HepG2 (cell line): ENCODE measurements around the gene DLL4. TPM values are rescaled to one million over a fixed set of nuclear protein-coding genes. Genes with fewer than 3 reads are reported as not detected.

Experiments used
- BATF2 ChIP-seq: sonication (generic); formaldehyde crosslinking; IDR thresholded peaks from 2 replicates; pipeline ENCODE4 v1.8.0; 2022; ENCODE audit warnings: mild to moderate bottlenecking, missing genetic modification reagents, moderate library complexity
- CREB3 ChIP-seq: sonication (generic); formaldehyde crosslinking; IDR thresholded peaks from 2 replicates; pipeline ENCODE4 v1.5.0; 2020; ENCODE audit warnings: missing genetic modification reagents
- FOXP4 ChIP-seq: sonication (generic); formaldehyde crosslinking; IDR thresholded peaks from 2 replicates; pipeline ENCODE4 v1.4.0; 2020; ENCODE audit warnings: missing genetic modification reagents
- NFAT5 ChIP-seq: sonication (generic); formaldehyde crosslinking; IDR thresholded peaks from 2 replicates; pipeline ENCODE4 v1.4.0; 2020; ENCODE audit warnings: missing genetic modification reagents
- NFYC ChIP-seq: IDR thresholded peaks from 2 replicates; pipeline ENCODE4 v1.6.1; 2016; ENCODE audit warnings: missing genetic modification reagents, missing compliant biosample characterization
- NR1H2 ChIP-seq: sonication (generic); formaldehyde crosslinking; IDR thresholded peaks from 2 replicates; pipeline ENCODE4 v1.8.1; 2022; ENCODE audit warnings: low read depth, missing genetic modification reagents, borderline replicate concordance
- PAXIP1 ChIP-seq: sonication (generic); formaldehyde crosslinking; conservative IDR thresholded peaks from 2 replicates; pipeline ENCODE4 v1.4.0; 2020; ENCODE audit warnings: mild to moderate bottlenecking, missing genetic modification reagents, moderate library complexity
- PHF8 ChIP-seq: sonication (generic); formaldehyde crosslinking; IDR thresholded peaks from 2 replicates; pipeline ENCODE4 v1.5.0; 2020; ENCODE audit warnings: missing genetic modification reagents
- SP5 ChIP-seq: IDR thresholded peaks from 2 replicates; pipeline ENCODE4 v1.6.1; 2016; ENCODE audit warnings: low read depth, borderline replicate concordance
- TFDP1 ChIP-seq: IDR thresholded peaks from 2 replicates; pipeline ENCODE4 v1.6.1; 2016; ENCODE audit warnings: missing compliant biosample characterization, missing genetic modification reagents, borderline replicate concordance
- ZBTB7B ChIP-seq: sonication (generic); formaldehyde crosslinking; IDR thresholded peaks from 2 replicates; pipeline ENCODE4 v1.4.0; 2020; ENCODE audit warnings: missing genetic modification reagents
- ZNF180 ChIP-seq: sonication (generic); formaldehyde crosslinking; IDR thresholded peaks from 2 replicates; pipeline ENCODE4 v1.4.0; 2020; ENCODE audit warnings: low read depth, missing genetic modification reagents, borderline replicate concordance
- ZNF562 ChIP-seq: sonication (generic); formaldehyde crosslinking; IDR thresholded peaks from 2 replicates; pipeline ENCODE4 v1.8.0; 2022; ENCODE audit warnings: missing genetic modification reagents, borderline replicate concordance
- ZNF782 ChIP-seq: sonication (generic); formaldehyde crosslinking; IDR thresholded peaks from 2 replicates; pipeline ENCODE4 v1.4.0; 2020; ENCODE audit warnings: missing genetic modification reagents, mild to moderate bottlenecking, borderline replicate concordance
- polyA plus RNA-seq, 8 experiments: library from polyadenylated mRNA; depleted of rRNA in 3 of 8; stranded (reverse) in 7 of 8; unstranded in 1 of 8; fragments of >200 nt; fragmentation: Illumina TruSeq in 4 of 8; extraction: Trizol in 4 of 8; gene quantifications; 2 replicates each; pipeline versions ENCODE4 v1.2.1 to v1.2.3, GENCODE V29; 2011 to 2016; ENCODE audit warnings: low read depth in 4 of 8, missing spikeins in 1 of 8, mixed read lengths in 1 of 8; ENCODE audit not compliant: insufficient read depth in 1 of 8
- total RNA-seq, 5 experiments: library from RNA; depleted of rRNA; stranded (reverse); fragments of >200 nt; fragmentation: Illumina TruSeq; extraction: Trizol; gene quantifications; 2 replicates each; pipeline ENCODE4 v1.2.3, GENCODE V29; 2016; ENCODE audit warnings: low read depth in 1 of 5

The DLL4 gene
- total and polyA plus RNA-seq, 2 of the 13 experiments (the other 11 are each of a cell fraction or from before 2014, with no cell fraction given) = 0.20 to 0.25 TPM

GRCh38 chr15:40918799-40919392 is 10.2 kb upstream of the DLL4 start (continued):
- TF ChIP-seq CREB3 (CRISPR knock-in tag) (no peak), ZBTB7B (CRISPR knock-in tag) (peak; percentile 57; the same call in 1 of the 2 replicates), ZNF562 (CRISPR knock-in tag) (no peak), ZNF180 (CRISPR knock-in tag) (no peak), NR1H2 (CRISPR knock-in tag) (no peak), FOXP4 (0 out of 2 replicates have a peak, but pooled peaks have one; percentile 37), PAXIP1 (peak; percentile 55), NFYC (no peak), ZNF782 (no peak), SP5 (CRISPR knock-in tag) (no peak), PHF8 (peak; percentile 62), TFDP1 (CRISPR knock-in tag) (0 out of 2 replicates have a peak, but pooled peaks have one; percentile 20), BATF2 (CRISPR knock-in tag) (no peak), NFAT5 (CRISPR knock-in tag) (no peak)
